ENCODE data around the gene FBL. TPM values are rescaled to one million over a fixed set of nuclear protein-coding genes. Genes with fewer than 3 reads are reported as not detected.

The FBL gene
- total RNA-seq, 1 experiment from 2014 or later = 554 TPM

- no TSS peak for BruUV-seq (replicated peaks)
- ChIA-PET CTCF (no interaction called here), RAD21 (ENCODE audit: low non-redundant PET in 1 of 2, low total read pairs in 2 of 2, uncharacterized antibody in 2 of 2, unreplicated experiment in 2 of 2) (no interaction called here), POLR2A (no interaction called here)
- H3K79me2 ChIP-seq (ENCODE audit: insufficient read depth, low read length) = no peaks in the 10 kb centered on the region
- H2AFZ ChIP-seq (ENCODE audit: low read depth, low read length, poor library complexity, severe bottlenecking) = no peak overlapping the region
- ATAC-seq (no peak), DNase-seq (ENCODE audit: low read depth, low spot score) (no peak)
- H3K9me2 ChIP-seq (ENCODE audit: insufficient read depth) = no peaks in the 10 kb centered on the region
- no peaks in the 10 kb centered on the region for H4K20me1 ChIP-seq (ENCODE audit: insufficient read depth)
- H3K27me3 ChIP-seq (ENCODE audit: insufficient read depth, low read length) = no peaks in the 10 kb centered on the region
- H3K4me1 ChIP-seq (ENCODE audit: control insufficient read depth in 1 of 2, insufficient read depth in 2 of 2, low read length in 2 of 2) = no peaks in the 10 kb centered on the region
- H3K27ac ChIP-seq (ENCODE audit: low read depth, low read length) = no peak overlapping the region
- intact Hi-C loops (cut with micrococcal nuclease) = no loop called here
- H3K36me3 ChIP-seq (ENCODE audit: control insufficient read depth in 1 of 2, insufficient read depth in 2 of 2, low read length in 2 of 2) = peaks cover 0 to 4% of the 10 kb centered on the region in 2 experiments; a peak in 1 of 4 replicates
- H3K4me2 ChIP-seq (ENCODE audit: low read length) = no peak overlapping the region
- no peak overlapping the region for H3K4me3 ChIP-seq (replicated peaks in 1 of 2; ENCODE audit: low read depth in 1 of 2, low read length in 2 of 2)
- H3K9me3 ChIP-seq (ENCODE audit: control insufficient read depth in 1 of 2, insufficient read depth in 1 of 2, low read depth in 1 of 2, low read length in 2 of 2) = no peaks in the 10 kb centered on the region
- no peak overlapping the region for H3K9ac ChIP-seq (ENCODE audit: low read length)
- TF ChIP-seq EZH2 (IDR thresholded peaks at IDR 0.05) (no peak), CTCF (IDR thresholded peaks at IDR 0.05 in 2 of 3, conservative IDR thresholded peaks at IDR 0.05 in 1 of 3; ENCODE audit: borderline replicate concordance in 1 of 3, insufficient read depth in 1 of 3, low read depth in 2 of 3, low read length in 2 of 3) (no peak), ZFX (IDR thresholded peaks at IDR 0.05) (no peak)
These were observed 25.5 kb downstream of the FBL start for GRCh38 chr19:39820696-39821095.

GRCh38 chr19:39819786-39820185, 26.4 kb downstream of the FBL start:
- CTCF ChIA-PET = no interaction called here
- RAD21 ChIA-PET (ENCODE audit: low non-redundant PET in 1 of 2, low total read pairs in 2 of 2, uncharacterized antibody in 2 of 2, unreplicated experiment in 2 of 2) = no interaction called here
- no TSS peak for BruUV-seq (replicated peaks)

More at GRCh38 chr19:39819786-39820185, 26.4 kb downstream of the FBL start:
- Histone ChIP-seq H3K9ac (ENCODE audit: low read length) (no peak overlapping the region), H4K20me1 (ENCODE audit: insufficient read depth) (no peaks in the 10 kb centered on the region), H3K4me1 (ENCODE audit: control insufficient read depth in 1 of 2, insufficient read depth in 2 of 2, low read length in 2 of 2) (no peaks in the 10 kb centered on the region), H3K27ac (ENCODE audit: low read depth, low read length) (no peak overlapping the region), H3K9me2 (ENCODE audit: insufficient read depth) (no peaks in the 10 kb centered on the region), H3K4me2 (ENCODE audit: low read length) (no peak overlapping the region), H2AFZ (ENCODE audit: low read depth, low read length, poor library complexity, severe bottlenecking) (no peak overlapping the region), H3K27me3 (ENCODE audit: insufficient read depth, low read length) (no peaks in the 10 kb centered on the region), H3K36me3 (ENCODE audit: control insufficient read depth in 1 of 2, insufficient read depth in 2 of 2, low read length in 2 of 2) (no peaks in the 10 kb centered on the region), H3K79me2 (ENCODE audit: insufficient read depth, low read length) (no peaks in the 10 kb centered on the region), H3K9me3 (ENCODE audit: control insufficient read depth in 1 of 2, insufficient read depth in 1 of 2, low read depth in 1 of 2, low read length in 2 of 2) (no peaks in the 10 kb centered on the region), H3K4me3 (replicated peaks in 1 of 2; ENCODE audit: low read depth in 1 of 2, low read length in 2 of 2) (no peak overlapping the region)
- DNase-seq (ENCODE audit: low read depth, low spot score) (no peak), ATAC-seq (no peak)
- intact Hi-C loops (cut with micrococcal nuclease) = no loop called here
- POLR2A ChIA-PET = no interaction called here
- TF ChIP-seq EGR1 (IDR thresholded peaks at IDR 0.05; ENCODE audit: low read depth) (no peak), POLR2AphosphoS5 (IDR thresholded peaks at IDR 0.05; ENCODE audit: low read depth, low read length) (no peak), ELF1 (IDR thresholded peaks at IDR 0.05; ENCODE audit: borderline replicate concordance, low read depth) (no peak), ZFX (IDR thresholded peaks at IDR 0.05) (no peak), CTCF (IDR thresholded peaks at IDR 0.05 in 2 of 3, conservative IDR thresholded peaks at IDR 0.05 in 1 of 3; ENCODE audit: borderline replicate concordance in 1 of 3, insufficient read depth in 1 of 3, low read depth in 2 of 3, low read length in 2 of 3) (no peak), ATF3 (IDR thresholded peaks at IDR 0.05) (no peak), SP1 (IDR thresholded peaks at IDR 0.05; ENCODE audit: low read depth) (no peak), CBX3 (IDR thresholded peaks at IDR 0.05; ENCODE audit: low read depth) (no peak), ZBTB33 (IDR thresholded peaks at IDR 0.05; ENCODE audit: extremely low read depth, insufficient replicate concordance, low read length) (no peak)

Data from HCT116 (cell line).